ENCODE measurements around the gene PDE8B. TPM values are rescaled to one million over a fixed set of nuclear protein-coding genes. Genes with fewer than 3 reads are reported as not detected.

The PDE8B gene
- total RNA-seq, 6 donors from 2014 or later, result 5.8 to 21.9 (median 9.7) TPM

DNA sequence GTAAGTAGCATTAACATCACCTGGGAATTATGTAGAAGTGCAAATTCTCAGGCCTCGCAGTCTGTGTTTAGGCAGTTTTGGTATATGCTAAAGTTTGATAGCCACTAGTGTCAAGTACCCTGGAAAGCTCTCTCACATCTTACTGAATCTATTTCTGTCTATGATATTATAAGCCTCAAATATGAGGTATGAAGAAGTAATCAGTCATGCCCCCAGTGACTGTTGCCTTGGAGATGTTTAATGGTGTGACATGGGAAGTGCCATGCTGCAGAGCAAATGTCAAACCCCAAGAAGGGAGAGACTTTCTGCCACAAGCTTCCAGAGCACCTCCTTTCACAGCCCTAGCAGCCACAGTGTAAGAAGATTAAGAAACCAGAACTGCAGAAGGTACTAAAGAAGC is 9.8 kb upstream of the PDE8B start:
- ATAC-seq (ENCODE audit: low FRiP score in 2 of 2), result no peak
- Histone ChIP-seq H3K4me1 (no peaks in the 10 kb centered on the region), H3K4me3 (no peak overlapping the region), H3K36me3 (no peaks in the 10 kb centered on the region), H3K27me3 (no peaks in the 10 kb centered on the region), H3K27ac (no peak overlapping the region), H3K9me3 (no peaks in the 10 kb centered on the region)
- TF ChIP-seq POLR2AphosphoS5 (IDR thresholded peaks at IDR 0.05), result no peak
- TF ChIP-seq, protein P1, sequence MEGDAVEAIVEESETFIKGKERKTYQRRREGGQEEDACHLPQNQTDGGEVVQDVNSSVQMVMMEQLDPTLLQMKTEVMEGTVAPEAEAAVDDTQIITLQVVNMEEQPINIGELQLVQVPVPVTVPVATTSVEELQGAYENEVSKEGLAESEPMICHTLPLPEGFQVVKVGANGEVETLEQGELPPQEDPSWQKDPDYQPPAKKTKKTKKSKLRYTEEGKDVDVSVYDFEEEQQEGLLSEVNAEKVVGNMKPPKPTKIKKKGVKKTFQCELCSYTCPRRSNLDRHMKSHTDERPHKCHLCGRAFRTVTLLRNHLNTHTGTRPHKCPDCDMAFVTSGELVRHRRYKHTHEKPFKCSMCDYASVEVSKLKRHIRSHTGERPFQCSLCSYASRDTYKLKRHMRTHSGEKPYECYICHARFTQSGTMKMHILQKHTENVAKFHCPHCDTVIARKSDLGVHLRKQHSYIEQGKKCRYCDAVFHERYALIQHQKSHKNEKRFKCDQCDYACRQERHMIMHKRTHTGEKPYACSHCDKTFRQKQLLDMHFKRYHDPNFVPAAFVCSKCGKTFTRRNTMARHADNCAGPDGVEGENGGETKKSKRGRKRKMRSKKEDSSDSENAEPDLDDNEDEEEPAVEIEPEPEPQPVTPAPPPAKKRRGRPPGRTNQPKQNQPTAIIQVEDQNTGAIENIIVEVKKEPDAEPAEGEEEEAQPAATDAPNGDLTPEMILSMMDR (IDR thresholded peaks at IDR 0.05), result no peak
- no peak for TF ChIP-seq EP300 (IDR thresholded peaks at IDR 0.05)
- no peak for TF ChIP-seq POLR2A (IDR thresholded peaks at IDR 0.05)
- WGBS, 2 donors, result 80 to 89% methylated on average over 1 of the region's 1 CpG
- no peak for DNase-seq

DNA sequence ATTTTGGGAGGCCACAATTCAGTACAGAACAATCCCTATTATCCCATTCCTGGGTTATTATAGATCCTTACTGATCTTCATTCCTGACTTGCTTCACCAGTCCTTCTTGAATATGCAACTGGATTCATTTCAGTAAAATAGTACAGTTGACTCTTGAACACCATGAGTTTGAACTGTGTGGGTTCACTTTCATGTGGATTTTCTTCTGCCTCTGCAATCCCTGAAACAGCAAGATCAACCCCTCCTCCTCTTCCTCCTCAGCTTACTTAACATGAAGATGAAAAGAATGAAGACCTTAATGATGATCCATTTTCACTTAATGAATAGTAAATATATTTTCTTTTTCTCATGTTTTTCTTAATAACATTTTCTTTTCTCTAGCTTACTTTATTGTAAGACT is 8.3 kb upstream of the PDE8B start:
- H3K27ac ChIP-seq, result no peak overlapping the region
- H3K4me3 ChIP-seq, result no peak overlapping the region
- DNase-seq (no peak), ATAC-seq (ENCODE audit: low FRiP score in 2 of 2) (no peak)
- no peaks in the 10 kb centered on the region for H3K9me3 ChIP-seq
- no peaks in the 10 kb centered on the region for H3K4me1 ChIP-seq
- no peaks in the 10 kb centered on the region for H3K27me3 ChIP-seq
- H3K36me3 ChIP-seq, result no peaks in the 10 kb centered on the region
- no peak for TF ChIP-seq POLR2A (IDR thresholded peaks at IDR 0.05)
- TF ChIP-seq, protein P1 (IDR thresholded peaks at IDR 0.05), result no peak
- no peak for TF ChIP-seq POLR2AphosphoS5 (IDR thresholded peaks at IDR 0.05)
- no peak for TF ChIP-seq EP300 (IDR thresholded peaks at IDR 0.05)

DNA sequence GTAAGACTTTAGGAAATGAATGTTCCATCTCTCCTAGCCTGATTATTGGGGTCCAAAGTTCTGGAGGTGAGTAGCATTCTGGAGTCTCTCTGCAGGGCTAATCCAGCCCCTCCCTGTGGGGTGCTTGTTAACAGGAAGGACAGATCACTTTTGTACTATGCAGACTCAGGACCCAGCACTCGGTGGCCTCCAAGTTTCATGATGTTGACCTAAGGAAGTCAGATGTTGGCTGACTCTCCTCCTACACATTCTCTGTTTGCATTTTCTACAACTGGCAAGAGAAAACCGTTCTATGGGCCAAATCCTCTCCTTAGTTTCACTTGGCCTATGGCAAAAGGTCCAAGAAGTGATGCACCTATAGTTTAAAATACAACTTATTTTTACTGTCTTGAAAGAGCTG is 5.5 kb upstream of the PDE8B start:
- H3K27me3 ChIP-seq, result peaks cover 0 to 2% (median 1%) of the 10 kb centered on the region in 4 donors
- H3K27ac ChIP-seq, result no peak overlapping the region
- H3K4me3 ChIP-seq, result no peak overlapping the region
- DNase-seq, result no peak
- H3K9me3 ChIP-seq, result no peaks in the 10 kb centered on the region
- TF ChIP-seq, protein P1 (IDR thresholded peaks at IDR 0.05), result no peak
- TF ChIP-seq POLR2A (IDR thresholded peaks at IDR 0.05) (no peak), POLR2AphosphoS5 (IDR thresholded peaks at IDR 0.05) (no peak), EP300 (IDR thresholded peaks at IDR 0.05) (no peak)
- ATAC-seq (ENCODE audit: low FRiP score in 2 of 2), result no peak
- H3K36me3 ChIP-seq, result no peaks in the 10 kb centered on the region
- WGBS, 2 donors, result 39 to 60% methylated on average over 2 of the region's 2 CpGs
- H3K4me1 ChIP-seq, result peaks cover 0 to 3% (median 0%) of the 10 kb centered on the region in 4 donors

DNA sequence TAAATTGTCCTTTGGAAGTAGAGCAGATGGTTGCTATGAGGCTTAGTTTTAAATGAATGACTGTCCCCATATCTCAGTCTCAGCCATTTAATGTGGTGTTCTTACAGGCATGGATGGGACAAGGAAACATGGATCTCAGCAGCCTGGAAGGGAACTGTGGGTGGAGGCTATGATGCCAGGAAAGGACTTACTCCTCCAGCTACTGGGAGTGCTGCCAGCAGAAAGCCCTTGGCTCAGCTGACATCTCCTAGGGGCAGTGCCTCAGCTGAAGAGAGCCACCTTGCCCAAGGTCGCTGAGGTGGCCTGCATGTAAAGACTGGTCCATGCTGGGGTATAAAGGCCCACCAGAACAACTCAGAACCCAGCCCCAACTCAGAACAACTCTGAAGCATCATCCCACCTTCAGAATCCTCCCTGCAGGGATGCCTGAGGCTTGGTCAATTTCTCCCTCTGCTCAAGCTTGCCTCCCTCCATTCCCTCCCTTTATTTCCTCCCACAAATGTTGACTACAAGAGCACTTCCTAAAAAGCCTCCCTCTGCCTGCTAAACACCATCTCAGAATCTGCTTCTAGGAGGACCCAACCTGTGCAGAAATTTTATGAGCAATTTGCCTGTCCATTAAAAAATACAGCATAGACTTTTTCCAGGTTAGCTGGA is 1.8 kb upstream of the PDE8B start:
- Histone ChIP-seq H3K27ac (no peak overlapping the region), H3K4me3 (no peak overlapping the region), H3K36me3 (no peaks in the 10 kb centered on the region), H3K9me3 (no peaks in the 10 kb centered on the region), H3K4me1 (peaks cover 6 to 22% (median 9%) of the 10 kb centered on the region in 4 donors), H3K27me3 (peaks cover 0 to 16% (median 10%) of the 10 kb centered on the region in 4 donors)
- peak in 1 of 2 donors; percentile 87 for DNase-seq
- ATAC-seq (ENCODE audit: low FRiP score in 2 of 2), result peak in 1 of 2 donors; percentile 41
- 70 to 71% methylated on average over 1 of the region's 1 CpG for WGBS, 2 donors
- no peak for TF ChIP-seq POLR2AphosphoS5 (IDR thresholded peaks at IDR 0.05)

DNA sequence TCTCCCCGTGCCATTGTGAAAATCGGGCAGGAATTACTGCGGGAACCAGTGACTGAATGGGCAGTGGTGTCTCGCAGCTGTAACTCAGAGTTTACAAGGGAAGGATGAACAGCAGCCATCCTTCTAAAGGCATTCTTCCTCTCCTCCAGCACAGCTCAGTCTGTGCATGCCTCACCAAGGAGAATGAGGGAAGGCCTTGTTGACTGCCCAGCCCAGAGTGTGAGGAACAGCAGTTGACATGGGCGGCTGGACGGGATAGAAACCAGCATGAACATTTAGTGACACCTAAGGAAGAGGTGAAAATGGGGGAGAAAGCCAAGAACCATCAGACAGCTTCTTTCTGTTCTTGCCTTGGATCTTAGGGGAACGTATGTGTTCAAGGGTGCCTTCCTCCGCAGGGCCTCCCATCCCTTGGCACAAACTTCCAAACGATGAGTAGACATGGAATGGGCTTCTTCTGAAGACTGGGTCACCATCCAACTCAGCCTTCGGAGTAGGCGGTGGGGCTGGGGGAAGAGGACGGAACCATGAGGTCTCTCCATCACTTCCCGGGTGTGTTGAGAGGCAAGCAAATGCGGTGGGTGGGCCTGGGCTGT is 887 bp upstream of the PDE8B start:
- H3K27me3 ChIP-seq, result peaks cover 0 to 16% (median 10%) of the 10 kb centered on the region in 4 donors
- DNase-seq (no peak), ATAC-seq (ENCODE audit: low FRiP score in 2 of 2) (peak in 1 of 2 donors; percentile 9)
- H3K27ac ChIP-seq, result no peak overlapping the region
- WGBS, 2 donors, result 76 to 80% methylated on average over 14 of the region's 14 CpGs
- H3K9me3 ChIP-seq, result no peaks in the 10 kb centered on the region
- TF ChIP-seq POLR2AphosphoS5 (IDR thresholded peaks at IDR 0.05), result no peak
- no peak for TF ChIP-seq POLR2A (IDR thresholded peaks at IDR 0.05)
- TF ChIP-seq, protein P1 (IDR thresholded peaks at IDR 0.05), result no peak
- TF ChIP-seq EP300 (IDR thresholded peaks at IDR 0.05), result no peak
- H3K4me1 ChIP-seq, result peaks cover 6 to 22% (median 9%) of the 10 kb centered on the region in 4 donors
- H3K4me3 ChIP-seq, result peak overlapping the region in 3 of 4 donors; percentile 60 to 82 (median 72)
- H3K36me3 ChIP-seq, result no peaks in the 10 kb centered on the region
